GM21515 (cell line): ENCODE data around the gene SLC4A11.

ENCODE experiments used
- ATAC-seq: cut with Tn5 transposase; IDR thresholded peaks from one replicate; pipeline ENCODE4 v1.9.1; 2021; ENCODE audit not compliant: unreplicated experiment

SLC4A11 gene

DNA sequence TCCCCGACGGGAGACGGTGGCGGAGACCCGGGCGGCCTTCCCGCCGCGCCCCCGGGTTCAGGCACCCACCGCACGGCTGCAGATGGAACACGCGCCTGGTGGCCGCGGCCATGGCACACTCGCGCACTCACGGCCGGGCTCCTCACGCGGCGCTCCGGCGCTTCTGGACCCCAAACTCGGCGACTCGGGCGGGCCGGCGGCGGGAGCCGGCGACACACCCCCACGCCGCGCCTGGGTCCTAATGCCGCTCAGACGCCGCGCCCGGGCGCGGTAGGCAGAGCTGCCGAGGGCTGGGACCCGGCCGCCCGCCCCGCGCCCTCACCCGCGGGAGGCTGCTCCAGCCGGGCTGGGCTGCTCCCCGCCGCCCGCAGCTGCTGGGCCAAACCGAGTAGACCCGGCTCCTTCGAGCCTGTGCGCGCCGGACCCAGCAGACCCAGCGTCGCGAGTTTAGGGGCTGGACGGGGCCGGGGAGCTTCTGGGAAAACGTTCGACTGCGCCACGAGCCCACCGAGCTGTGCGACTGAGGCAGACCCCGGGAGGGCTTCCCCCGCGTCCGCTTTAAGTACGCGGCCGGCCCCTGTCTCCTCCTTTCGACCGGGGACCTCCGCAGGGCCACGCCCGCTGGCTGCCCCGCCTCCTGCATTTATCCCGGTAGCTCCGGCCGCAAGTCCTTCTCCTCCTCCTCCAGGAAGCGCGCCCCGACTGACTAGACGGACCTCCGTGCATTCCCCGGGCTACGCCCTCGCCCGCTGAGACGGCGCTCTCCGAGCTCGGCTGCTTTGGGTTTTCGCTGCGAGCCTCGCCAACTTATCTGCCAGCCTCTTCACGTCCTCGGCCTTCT, at the start of gene SLC4A11:
Gene SLC4A11 (minus strand): TSS at position 165 of the 841 bp plus-strand sequence. CDS start 53 bp downstream, at position 112.
- no peak for ATAC-seq

DNA sequence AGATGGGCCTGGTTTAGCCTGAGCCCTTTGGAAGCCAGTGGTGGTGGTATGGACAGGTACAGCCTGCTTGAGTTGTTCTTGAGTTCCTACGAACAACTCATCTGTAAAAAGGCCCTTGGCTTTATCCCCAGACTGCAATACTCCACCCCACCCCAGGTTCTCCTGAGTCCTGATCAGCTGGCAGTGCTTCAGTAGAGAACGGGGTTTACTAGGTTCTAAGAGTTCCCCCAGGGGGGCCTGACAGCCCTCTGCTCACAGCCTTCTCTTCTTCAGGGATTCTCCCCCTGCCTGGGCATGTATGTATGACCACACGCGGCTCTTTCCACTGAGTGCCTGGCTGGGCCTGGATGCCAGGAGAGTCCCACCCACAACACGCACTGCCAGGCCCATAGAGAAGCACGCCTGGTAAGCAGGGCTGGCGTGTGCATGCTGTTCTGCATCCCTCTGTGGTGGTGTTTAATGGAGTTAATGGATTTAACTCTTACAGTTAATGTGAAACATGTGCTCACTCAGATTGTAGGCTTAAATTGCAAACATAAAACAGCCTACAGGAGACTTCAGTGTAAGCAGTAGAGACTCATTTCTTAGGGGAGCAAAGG, 44.3 kb upstream of the SLC4A11 start:
- ATAC-seq: no peak

DNA sequence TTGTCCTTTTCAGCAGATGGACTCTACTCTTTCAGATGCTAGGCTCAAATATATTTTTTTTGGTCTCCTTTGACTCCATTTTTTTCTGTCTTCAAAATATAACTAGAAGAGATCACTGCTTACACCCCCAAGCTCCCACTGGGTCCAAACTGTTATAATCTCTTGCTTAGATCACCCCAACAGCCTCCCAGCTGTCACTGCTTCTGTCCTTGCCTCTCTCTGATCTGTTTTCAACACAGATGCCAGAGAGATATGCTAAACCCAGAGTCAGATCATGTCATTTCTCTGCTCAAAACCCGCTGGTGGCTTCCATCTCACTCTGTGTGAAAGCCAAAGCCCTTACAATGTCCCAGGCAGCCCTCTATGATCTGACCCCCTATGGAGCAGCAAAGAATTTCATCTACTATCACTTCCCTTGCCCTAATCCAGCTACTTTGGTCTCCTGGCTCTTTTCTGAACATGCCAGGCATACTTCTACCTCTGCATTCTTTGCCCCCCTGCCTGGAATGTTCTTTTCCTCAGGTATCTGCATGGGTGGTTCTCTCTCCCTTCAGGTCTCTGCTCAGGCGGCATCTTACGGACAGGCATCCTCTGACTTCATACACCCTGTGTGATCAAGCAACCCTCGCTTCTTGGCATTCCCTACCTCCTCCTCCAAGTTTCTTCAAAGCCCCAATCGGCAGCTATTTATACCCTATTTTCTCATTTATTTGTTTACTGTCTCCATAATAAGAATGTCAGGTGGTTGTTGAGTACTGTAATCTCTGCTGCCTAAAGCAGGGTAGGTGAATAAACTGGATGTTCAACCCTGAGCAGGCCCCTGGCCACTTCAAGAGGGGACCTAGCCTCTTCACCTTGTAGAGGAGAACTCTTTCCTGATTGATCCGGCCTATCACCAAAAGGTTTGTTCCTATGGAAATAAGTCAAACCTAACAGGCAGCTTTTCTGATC, 43.6 kb upstream of the SLC4A11 start:
- no peak for ATAC-seq

GRCh38 chr20:3281437-3281836, 42.4 kb upstream of the SLC4A11 start:
- no peak for ATAC-seq

DNA sequence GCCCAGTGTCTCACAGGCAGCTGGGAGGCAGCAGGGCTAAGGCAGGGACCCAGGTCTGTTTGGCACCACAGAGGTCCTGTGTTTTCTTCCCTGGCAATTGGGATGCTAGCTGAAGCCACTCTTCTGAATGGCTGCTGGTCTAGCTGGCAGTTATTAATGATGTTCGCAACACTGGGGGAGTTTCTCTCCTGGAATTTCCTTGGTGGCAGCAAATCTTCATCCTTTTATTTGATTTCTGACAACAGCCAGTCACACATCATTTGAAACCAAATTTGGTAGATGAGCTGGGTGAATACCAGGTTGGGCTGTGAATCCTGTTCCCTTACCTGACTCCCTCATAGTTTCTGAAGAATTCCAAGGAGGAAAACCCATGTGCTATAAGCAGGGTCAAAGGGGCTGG, 40.8 kb upstream of the SLC4A11 start:
- ATAC-seq: no peak

DNA sequence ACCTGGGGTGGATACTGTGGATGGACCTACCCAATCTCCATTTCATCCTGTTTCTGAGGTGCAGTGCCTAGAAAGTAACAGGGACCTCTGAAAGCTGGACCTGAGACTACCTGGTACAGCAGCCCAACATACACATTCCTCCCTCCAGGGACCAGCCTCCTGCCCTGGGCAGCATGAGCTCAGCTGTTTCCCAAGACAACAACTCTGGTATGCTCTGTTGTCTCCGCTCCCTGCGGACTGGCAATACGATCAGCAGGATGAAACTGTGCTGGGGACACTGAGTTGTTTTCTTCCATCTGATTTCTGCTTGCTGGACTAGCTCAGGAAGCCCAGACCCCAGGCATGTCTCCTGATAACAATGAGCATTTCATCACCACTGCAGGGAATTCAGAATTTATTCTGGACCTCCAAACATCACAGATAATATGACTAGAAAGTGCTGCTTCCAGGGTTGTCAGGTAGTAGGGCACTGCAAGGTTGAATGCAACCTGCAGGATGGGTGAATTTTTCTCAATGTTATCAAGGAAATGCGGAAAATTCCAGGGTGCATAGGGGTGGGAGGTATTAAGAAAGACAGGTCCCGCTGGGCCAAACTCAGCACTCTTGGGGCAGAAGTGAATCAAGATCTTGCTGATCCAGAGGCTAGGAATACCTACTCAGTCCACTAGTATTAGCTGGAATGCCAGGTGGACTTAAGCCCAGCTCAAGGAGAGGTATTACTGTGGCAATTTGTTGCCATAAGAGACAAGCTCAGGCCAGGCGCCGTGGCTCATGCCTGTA, 38.9 kb upstream of the SLC4A11 start:
- ATAC-seq: no peak

DNA sequence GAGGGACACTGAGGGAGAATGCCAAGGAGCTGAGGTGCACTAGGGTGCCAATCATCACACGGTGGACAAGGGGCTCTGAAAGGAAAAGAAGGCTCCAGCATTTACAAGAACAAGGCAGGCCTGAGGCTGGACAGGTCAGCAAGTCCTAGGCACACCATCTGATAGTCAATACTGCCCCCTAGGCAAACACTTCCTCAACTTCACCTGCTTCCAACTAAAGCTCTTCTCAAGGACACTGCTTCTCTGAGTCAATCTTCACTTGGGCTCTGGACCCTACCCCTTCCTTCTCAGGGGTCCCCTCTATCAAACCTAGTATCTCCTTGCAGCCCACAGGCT, 37.7 kb upstream of the SLC4A11 start:
- no peak for ATAC-seq

- ATAC-seq: no peak
These were observed 37.1 kb upstream of the SLC4A11 start for GRCh38 chr20:3275966-3276679.

DNA sequence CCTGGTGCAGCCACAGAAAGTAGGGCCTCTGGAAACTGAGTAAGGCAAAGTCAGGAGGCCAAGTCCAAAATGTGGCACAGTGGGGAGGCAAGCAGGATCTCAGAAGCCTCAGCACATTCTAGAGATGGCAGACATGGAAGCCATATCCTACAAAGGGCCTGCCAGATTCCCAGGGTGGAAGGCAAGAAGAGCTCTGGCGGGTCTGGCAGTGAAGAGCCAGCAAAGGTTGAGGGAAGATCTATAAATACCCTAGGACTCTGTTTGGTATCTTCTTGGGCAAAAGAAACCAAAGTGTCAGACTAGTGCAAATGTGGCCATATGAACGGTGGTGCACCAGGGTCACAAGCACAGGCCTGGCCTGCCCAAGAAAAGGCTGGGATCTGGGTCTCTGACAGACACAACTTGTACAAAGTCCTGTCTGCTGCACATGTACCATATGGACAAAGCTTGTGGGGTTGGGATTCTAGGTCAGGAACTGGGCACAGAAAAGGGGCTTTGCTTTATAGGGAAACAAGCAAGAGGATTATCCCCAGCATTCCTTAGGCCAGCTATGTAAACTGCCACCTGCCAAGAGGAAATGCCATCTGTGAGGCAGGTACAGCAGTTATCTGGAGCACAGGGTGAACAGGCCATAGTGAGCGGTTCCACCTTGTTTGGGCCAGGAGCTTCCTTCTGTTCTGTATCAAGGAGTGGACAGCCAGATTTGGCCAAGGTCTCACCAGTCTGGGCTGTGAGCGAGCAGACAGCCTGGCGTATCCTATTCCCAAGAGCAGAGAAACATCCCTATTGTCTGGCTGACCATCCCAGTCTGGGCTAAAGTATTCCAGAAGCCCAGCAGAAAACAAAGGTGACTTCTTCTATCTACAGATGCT, 36.3 kb upstream of the SLC4A11 start:
- ATAC-seq: no peak

- no peak for ATAC-seq
These were observed 34.4 kb upstream of the SLC4A11 start for GRCh38 chr20:3273371-3273770.

GRCh38 chr20:3270051-3270450, 31.1 kb upstream of the SLC4A11 start:
- ATAC-seq: no peak

DNA sequence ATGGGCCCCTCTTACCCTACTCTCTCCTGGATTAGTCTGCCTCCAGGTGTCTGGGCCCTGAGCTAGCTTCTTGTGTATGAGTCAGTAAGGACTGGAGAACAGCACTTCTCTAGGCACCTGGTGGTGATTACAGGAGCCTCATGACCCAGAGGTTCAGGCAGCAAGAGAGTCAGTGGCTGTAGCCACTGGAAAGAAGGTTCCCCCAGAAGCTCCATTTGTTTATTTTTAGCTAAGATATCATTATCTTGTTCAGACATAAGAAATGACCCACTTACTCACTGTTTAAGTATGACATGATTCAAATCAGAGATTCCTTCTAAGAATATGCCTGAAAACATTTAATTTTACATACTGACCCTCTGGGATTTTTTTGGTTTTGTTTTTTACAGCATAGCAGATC, 23.6 kb upstream of the SLC4A11 start:
- no peak for ATAC-seq

- ATAC-seq: no peak
These were observed 19.4 kb upstream of the SLC4A11 start for GRCh38 chr20:3258429-3258828.

- ATAC-seq: no peak
These were observed 16.7 kb upstream of the SLC4A11 start for GRCh38 chr20:3255728-3256127.

- ATAC-seq: no peak
These were observed 12.8 kb upstream of the SLC4A11 start for GRCh38 chr20:3251806-3252205.

- ATAC-seq: no peak
These were observed 11.1 kb upstream of the SLC4A11 start for GRCh38 chr20:3250091-3250504.

DNA sequence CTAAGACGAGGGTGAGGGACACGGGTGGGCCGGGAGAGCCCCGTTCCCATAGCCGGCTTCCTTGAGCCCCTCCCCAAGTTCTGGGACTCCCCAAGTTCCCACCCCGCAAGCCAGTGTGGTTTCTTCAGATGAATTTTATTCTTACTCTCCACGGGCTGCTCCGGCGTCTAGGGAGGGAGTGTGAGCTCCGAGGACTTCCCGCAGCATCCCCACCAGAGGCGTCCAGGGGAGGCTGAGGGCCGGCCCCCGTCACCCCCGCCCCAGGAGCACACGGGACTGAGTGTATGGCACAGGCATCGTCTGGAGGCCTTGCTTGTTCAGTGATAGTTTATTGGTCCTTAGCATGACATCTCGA, 10.0 kb upstream of the SLC4A11 start:
- no peak for ATAC-seq

- no peak for ATAC-seq
These were observed 9.4 kb upstream of the SLC4A11 start for GRCh38 chr20:3248167-3248992.
